Subcutaneous abdominal adipose tissue (tissue), 5 donors: ENCODE measurements around the gene CEP112.

Source experiments
- H3K27ac ChIP-seq: one replicate; pipeline ENCODE4 v1.7.0; 2013; ENCODE audit warnings: low read depth, mild to moderate bottlenecking, inconsistent platforms, low read length, moderate library complexity
- H3K27me3 ChIP-seq, 5 donors: one replicate each; pipeline ENCODE4 v1.7.0; 2013; ENCODE audit warnings: low read length in 5 of 5, inconsistent platforms in 1 of 5; ENCODE audit not compliant: control insufficient read depth in 5 of 5, insufficient read depth in 4 of 5
- H3K36me3 ChIP-seq, 5 donors: one replicate each; pipeline ENCODE4 v1.7.0; 2013; ENCODE audit warnings: low read length in 5 of 5; ENCODE audit not compliant: control insufficient read depth in 5 of 5, insufficient read depth in 5 of 5
- H3K4me1 ChIP-seq, 5 donors: one replicate each; pipeline ENCODE4 v1.7.0; 2013; ENCODE audit warnings: low read length in 5 of 5, mild to moderate bottlenecking in 3 of 5, moderate library complexity in 1 of 5; ENCODE audit not compliant: control insufficient read depth in 5 of 5, insufficient read depth in 5 of 5
- H3K4me3 ChIP-seq, 5 donors: one replicate each; pipeline ENCODE4 v1.7.0; 2013; ENCODE audit warnings: low read length in 5 of 5, low read depth in 1 of 5
- H3K9ac ChIP-seq, 5 donors: one replicate each; pipeline ENCODE4 v1.7.0; 2013; ENCODE audit warnings: low read length in 5 of 5, mild to moderate bottlenecking in 4 of 5, moderate library complexity in 3 of 5
- H3K9me3 ChIP-seq, 5 donors: one replicate each; pipeline ENCODE4 v1.7.0; 2013; ENCODE audit warnings: low read length in 5 of 5; ENCODE audit not compliant: control insufficient read depth in 5 of 5
- donor health status: healthy.
- donor health status: healthy.
- donor health status: healthy.
- donor health status: healthy.
- donor health status: healthy.

The CEP112 gene

GRCh38 chr17:65664696-65665095 is 527.2 kb downstream of the CEP112 start:
- H3K9me3 ChIP-seq = no peaks in the 10 kb centered on the region
- H3K36me3 ChIP-seq = peaks cover 0 to 3% (median 0%) of the 10 kb centered on the region in 5 donors
- no peak overlapping the region for H3K4me3 ChIP-seq
- H3K27ac ChIP-seq = no peak overlapping the region
- no peak overlapping the region for H3K9ac ChIP-seq
- H3K4me1 ChIP-seq = peaks cover 0 to 4% (median 0%) of the 10 kb centered on the region in 5 donors
- no peaks in the 10 kb centered on the region for H3K27me3 ChIP-seq

GRCh38 chr17:65664266-65664665 is 527.7 kb downstream of the CEP112 start:
- Histone ChIP-seq H3K4me3 (no peak overlapping the region), H3K27me3 (no peaks in the 10 kb centered on the region), H3K27ac (no peak overlapping the region), H3K4me1 (peaks cover 0 to 4% (median 0%) of the 10 kb centered on the region in 5 donors), H3K36me3 (peaks cover 0 to 2% (median 0%) of the 10 kb centered on the region in 5 donors), H3K9ac (no peak overlapping the region), H3K9me3 (no peaks in the 10 kb centered on the region)

- Histone ChIP-seq H3K36me3 (no peaks in the 10 kb centered on the region), H3K4me1 (peaks cover 0 to 4% (median 0%) of the 10 kb centered on the region in 5 donors)
Observed at GRCh38 chr17:65662196-65662595, 529.7 kb downstream of the CEP112 start.

GRCh38 chr17:65660947-65661346 is 531.0 kb downstream of the CEP112 start:
- Histone ChIP-seq H3K9me3 (no peaks in the 10 kb centered on the region), H3K4me1 (peaks cover 0 to 4% (median 0%) of the 10 kb centered on the region in 5 donors), H3K4me3 (no peak overlapping the region), H3K9ac (no peak overlapping the region), H3K27me3 (no peaks in the 10 kb centered on the region), H3K27ac (no peak overlapping the region), H3K36me3 (no peaks in the 10 kb centered on the region)

More at GRCh38 chr17:65662196-65662595, 529.7 kb downstream of the CEP112 start:
- Histone ChIP-seq H3K27me3 (no peaks in the 10 kb centered on the region), H3K9me3 (no peaks in the 10 kb centered on the region), H3K4me3 (no peak overlapping the region), H3K9ac (no peak overlapping the region), H3K27ac (no peak overlapping the region)

GRCh38 chr17:65660078-65660477 is 531.9 kb downstream of the CEP112 start:
- Histone ChIP-seq H3K9ac (no peak overlapping the region), H3K9me3 (no peaks in the 10 kb centered on the region), H3K4me1 (peaks cover 0 to 4% (median 0%) of the 10 kb centered on the region in 5 donors), H3K4me3 (no peak overlapping the region), H3K36me3 (no peaks in the 10 kb centered on the region), H3K27ac (no peak overlapping the region), H3K27me3 (no peaks in the 10 kb centered on the region)

- Histone ChIP-seq H3K4me3 (no peak overlapping the region), H3K9me3 (no peaks in the 10 kb centered on the region), H3K27me3 (no peaks in the 10 kb centered on the region)
Observed at GRCh38 chr17:65659512-65659911, 532.4 kb downstream of the CEP112 start.

GRCh38 chr17:65657251-65657828 is 534.6 kb downstream of the CEP112 start:
- Histone ChIP-seq H3K9ac (no peak overlapping the region), H3K4me3 (no peak overlapping the region), H3K9me3 (no peaks in the 10 kb centered on the region), H3K27me3 (no peaks in the 10 kb centered on the region), H3K4me1 (peaks cover 0 to 4% (median 0%) of the 10 kb centered on the region in 5 donors), H3K36me3 (no peaks in the 10 kb centered on the region), H3K27ac (no peak overlapping the region)

More at GRCh38 chr17:65659512-65659911, 532.4 kb downstream of the CEP112 start:
- no peak overlapping the region for H3K27ac ChIP-seq
- H3K4me1 ChIP-seq = peaks cover 0 to 4% (median 0%) of the 10 kb centered on the region in 5 donors
- no peaks in the 10 kb centered on the region for H3K36me3 ChIP-seq
- H3K9ac ChIP-seq = no peak overlapping the region

- Histone ChIP-seq H3K27me3 (no peaks in the 10 kb centered on the region), H3K36me3 (no peaks in the 10 kb centered on the region), H3K9me3 (no peaks in the 10 kb centered on the region), H3K27ac (no peak overlapping the region), H3K9ac (no peak overlapping the region), H3K4me1 (no peaks in the 10 kb centered on the region), H3K4me3 (no peak overlapping the region)
Observed at GRCh38 chr17:65656390-65657250, 535.3 kb downstream of the CEP112 start.

- H3K9ac ChIP-seq = no peak overlapping the region
- H3K4me3 ChIP-seq = no peak overlapping the region
- H3K36me3 ChIP-seq = no peaks in the 10 kb centered on the region
- H3K27me3 ChIP-seq = no peaks in the 10 kb centered on the region
- no peaks in the 10 kb centered on the region for H3K4me1 ChIP-seq
- H3K9me3 ChIP-seq = no peaks in the 10 kb centered on the region
- H3K27ac ChIP-seq = no peak overlapping the region
Observed at GRCh38 chr17:65655706-65656105, 536.2 kb downstream of the CEP112 start.

- peaks cover 2 to 15% (median 10%) of the 10 kb centered on the region in 5 donors for H3K9me3 ChIP-seq
Observed at GRCh38 chr17:65644545-65644944, 547.4 kb downstream of the CEP112 start.

More at GRCh38 chr17:65644545-65644944, 547.4 kb downstream of the CEP112 start:
- H3K36me3 ChIP-seq = no peaks in the 10 kb centered on the region
- H3K27me3 ChIP-seq = no peaks in the 10 kb centered on the region
- H3K9ac ChIP-seq = no peak overlapping the region
- H3K27ac ChIP-seq = no peak overlapping the region
- no peaks in the 10 kb centered on the region for H3K4me1 ChIP-seq
- H3K4me3 ChIP-seq = no peak overlapping the region
